Measurements from ENCODE around the gene CAMK2D.

The CAMK2D gene

DNA sequence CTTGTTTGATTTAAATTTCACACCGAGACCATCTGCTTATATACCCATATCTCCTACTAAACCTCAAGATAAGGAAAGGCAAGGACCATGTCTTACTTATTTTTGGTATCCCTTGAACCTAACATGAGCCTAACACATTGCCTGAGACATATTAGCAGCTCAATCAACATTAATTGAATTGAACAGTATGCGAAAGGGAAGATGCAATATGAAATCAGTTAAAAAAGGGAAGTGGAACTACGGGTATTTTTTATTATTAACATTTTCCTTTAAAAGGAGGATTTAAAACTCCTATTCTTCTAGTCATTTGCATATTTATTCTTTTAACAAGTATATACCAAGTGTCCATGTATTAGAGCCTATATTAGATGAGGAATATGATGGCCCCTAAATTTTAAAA lies 197.0 kb downstream of the CAMK2D start:
- DNase-seq (ENCODE audit: low read depth): no peak

DNA sequence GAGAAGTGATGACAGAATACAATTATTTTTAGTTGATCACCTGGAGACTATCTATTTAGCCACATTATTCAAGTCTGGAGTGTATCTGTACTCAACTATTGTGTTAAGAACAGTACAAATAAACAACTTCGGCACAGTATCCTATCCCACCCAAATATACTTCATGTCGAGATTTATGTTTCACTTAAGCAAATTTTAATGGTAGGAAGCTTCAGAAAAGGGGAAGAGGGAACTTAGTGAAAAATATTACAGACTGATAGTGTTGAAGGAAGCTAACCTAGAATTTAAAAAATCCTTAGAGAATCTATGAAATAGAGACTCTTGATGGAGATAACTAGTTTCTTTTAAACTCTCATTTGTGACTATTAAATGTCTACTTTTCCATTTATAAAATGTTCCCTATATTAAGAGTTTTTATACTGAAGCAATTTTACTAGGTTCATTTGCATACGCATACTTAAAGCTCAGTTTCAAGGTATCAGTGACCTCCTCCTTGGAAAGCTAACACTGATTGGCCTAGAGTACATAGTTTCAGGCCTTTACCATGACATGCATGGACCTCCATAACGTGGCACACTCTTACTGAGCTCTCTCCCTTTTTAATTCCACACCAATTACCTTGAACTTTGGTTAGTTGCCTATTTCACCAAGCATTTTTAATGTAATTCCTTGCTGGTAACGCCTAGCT lies 197.7 kb downstream of the CAMK2D start:
- no peak for DNase-seq (ENCODE audit: low read depth)

DNA sequence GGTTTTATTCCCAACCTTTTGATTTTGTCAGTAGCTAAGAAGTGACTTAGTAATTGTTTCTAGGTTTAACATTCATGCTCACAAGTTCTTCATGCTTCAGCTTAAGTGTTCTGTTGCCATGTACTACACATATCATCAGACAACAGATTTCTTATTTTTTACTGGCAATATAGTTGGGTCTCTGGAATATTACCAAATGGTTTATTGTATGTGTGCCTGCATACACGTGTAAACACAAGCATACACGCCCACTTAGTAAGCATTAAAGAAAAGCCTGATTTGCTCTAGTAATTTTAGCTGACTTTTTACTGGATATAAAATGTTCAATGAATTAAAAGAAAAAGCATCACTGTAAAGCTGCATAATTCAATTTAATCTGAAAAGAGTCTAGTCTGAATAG lies 199.8 kb downstream of the CAMK2D start:
- no peak for DNase-seq (ENCODE audit: low read depth)

DNA sequence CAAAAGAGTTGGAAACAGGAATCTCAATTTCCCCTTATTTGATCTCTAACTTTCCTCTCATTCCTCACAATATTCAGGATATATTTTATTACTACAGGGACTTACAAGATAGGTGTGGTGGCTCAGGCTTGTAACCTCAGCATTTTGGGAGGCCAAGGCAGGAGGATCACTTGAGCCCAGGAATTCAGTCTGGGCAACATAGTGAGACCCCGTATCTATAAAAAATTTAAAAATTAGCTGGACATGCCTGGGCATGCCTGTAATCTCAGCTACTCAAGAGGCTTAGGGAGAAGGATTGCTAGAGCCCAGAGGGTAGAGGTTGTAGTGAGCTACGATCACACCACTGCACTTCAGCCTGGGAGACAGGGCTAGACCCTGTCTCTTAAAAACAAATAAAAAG lies 200.4 kb downstream of the CAMK2D start:
- DNase-seq (ENCODE audit: low read depth): no peak

DNA sequence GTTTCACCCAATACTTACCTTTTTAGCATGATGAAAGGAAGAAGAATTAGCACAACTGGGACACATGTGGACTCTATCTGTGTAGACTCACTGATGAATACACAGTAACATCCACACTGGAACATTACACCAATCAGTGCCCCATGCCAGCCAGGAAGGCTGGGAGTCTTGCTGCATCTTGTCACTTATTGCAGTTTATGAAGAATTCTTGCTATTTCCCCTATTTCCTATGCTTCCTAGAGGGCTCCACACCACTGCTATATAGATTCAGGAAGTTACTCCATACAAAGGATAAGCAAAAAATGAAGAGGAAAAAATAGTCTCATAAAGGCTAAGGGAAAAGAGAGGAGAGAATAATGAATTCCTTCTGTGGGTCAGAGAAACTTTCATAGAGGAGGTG lies 201.0 kb downstream of the CAMK2D start:
- no peak for DNase-seq (ENCODE audit: low read depth)

DNA sequence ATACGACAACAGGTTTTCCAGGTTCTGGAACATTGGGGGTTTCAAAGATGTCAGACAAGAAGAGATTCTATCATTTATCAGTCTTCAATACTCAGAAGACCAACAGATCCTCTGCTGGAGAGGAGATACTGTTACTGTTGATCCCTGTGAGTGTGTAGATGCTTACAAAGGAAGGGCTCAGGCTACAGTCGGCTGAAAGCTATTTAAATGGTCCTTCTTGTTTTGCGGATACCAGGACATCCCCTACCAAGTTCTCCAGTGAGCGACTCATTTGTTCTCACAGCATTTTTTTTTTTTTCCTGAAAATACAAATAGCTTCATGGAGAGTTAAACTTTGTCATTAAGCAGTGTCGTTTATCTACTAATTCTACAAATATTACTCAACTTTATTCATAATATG lies 201.6 kb downstream of the CAMK2D start:
- DNase-seq (ENCODE audit: low read depth): no peak

DNA sequence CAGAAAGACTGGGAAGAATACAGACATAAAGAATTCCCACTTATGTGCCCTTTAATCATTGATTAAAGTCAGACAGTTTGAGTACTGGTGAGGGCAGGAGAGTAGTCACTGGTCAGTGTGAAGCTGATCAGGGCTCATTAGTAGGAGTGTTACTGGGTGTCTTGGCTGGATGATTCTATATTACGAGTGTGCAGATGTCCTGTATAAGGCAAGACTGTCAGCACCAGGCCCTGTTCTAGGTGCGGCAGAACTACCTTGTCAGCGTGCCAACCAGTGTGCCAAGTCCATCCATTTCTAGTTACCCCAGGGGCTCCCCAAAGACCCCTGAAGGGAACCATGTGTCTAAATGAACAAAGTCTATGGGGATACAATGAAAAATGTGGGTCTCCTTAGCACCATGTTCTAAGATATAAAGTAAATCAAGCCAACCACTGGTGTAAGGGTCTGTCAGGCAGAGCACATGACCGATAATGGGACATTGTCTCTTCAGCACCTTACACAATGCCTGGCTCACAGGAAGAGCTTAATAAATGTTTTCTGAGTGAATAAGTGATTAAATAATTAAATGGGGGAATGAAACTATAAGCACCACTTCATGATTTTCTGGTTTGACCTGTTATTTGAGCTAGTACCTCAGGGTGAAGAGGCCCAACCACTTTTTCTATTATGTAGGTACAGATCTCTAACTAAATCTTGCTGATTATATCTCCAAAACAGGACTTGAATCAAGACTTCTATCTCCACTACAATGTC lies 205.0 kb downstream of the CAMK2D start:
- DNase-seq (ENCODE audit: low read depth): no peak

DNA sequence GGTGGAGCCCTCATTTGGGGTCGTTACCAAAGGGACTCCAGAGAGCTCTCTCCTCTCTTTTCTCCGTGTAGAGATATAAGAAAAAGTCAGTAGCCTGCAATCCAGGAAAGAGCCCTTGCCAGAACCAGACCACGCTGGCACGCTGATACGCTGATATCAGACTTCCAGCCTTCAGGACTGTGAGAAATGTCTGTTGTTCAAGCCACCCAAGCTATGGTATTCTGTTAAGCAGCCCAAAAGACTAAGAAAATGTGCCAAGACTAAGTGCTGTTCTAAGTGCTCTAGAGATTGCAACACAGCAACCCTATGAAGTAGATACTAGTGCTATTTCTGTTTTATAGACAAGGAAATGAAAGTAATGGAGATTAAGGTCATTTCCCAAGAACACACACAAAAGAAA lies 205.7 kb downstream of the CAMK2D start:
- peak; percentile 22 for DNase-seq (ENCODE audit: low read depth)

DNA sequence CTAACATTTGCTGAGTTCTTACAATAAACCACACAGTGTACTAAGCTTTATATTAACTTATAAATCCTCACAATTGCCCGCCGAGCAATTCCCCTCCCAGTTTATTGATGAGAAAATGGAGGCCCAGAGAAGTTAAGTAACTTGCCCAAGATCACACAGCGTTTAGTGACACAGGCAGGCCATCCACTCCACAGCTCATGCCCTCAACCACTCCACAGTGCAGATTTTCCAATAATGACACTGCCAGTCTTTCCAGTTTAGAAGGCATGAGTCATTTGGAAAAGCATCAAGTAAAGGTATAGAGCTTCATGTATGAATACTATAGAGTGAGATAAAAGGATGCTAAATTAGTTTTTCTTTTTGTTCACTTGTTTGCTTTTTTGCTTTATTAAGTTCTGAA lies 208.5 kb downstream of the CAMK2D start:
- DNase-seq (ENCODE audit: low read depth): no peak

DNA sequence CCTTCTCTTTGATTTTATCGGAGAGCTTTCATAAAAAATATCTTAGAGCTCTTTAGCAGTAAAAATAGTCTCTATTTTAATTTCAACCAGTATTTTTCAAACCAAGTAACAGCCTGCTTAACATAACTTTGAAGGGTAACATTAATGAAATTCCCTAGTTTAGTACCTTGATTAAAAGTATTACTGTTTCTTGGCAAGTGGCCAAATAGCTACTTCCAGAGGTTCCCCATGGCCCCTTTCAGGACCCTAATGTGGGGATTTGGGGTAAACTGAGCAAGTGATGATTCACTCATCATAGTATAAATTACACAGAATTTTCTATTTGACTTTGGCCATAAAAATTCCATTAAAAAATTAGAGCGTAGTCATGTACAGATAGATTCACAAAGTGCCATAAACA lies 211.0 kb downstream of the CAMK2D start:
- no peak for DNase-seq (ENCODE audit: low read depth)

DNA sequence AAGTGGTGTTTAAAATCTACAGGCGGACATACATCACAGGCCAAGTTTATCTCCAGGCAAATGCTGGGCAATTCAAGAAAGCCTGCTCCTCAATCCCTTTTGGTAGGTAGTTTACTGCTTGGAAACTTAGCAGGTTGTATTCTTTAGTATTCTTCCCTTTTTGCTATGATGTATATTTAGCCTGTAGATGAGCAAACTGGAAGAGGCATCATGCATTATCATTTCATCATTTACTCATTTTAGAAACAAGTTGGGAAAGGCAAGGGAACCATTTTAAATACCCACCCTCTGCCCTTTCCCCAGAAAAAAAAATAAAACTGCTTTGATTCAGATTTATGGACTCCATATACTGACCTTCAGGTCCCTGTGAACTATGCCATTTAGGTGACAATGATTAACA lies 213.2 kb downstream of the CAMK2D start:
- no peak for DNase-seq (ENCODE audit: low read depth)

DNA sequence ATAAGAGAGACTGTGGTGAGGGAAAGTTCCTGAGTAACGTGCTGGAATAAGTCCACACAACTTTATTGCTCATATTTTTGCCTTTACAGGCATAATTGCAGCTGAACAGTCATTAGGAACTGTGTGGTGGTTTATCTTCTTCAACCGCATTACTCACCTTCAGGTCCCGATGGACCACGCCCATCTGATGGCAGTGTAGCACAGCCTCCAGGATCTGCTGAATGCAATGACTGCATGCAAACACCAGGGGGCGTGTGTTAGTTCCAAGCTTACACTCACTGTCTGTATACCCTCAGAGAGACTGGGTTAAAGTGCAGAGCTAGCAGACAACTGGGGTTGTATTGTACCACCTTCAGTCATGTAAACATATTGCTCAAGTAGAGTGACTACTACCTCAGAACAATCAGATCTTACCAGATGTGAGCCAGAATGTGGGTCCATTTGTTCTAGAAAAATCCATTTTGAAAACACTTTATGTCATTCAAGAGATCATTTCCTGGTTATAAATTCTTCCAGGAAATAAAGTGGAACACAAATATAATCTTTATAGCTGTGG lies 214.0 kb downstream of the CAMK2D start:
- peak; percentile 97 for DNase-seq (ENCODE audit: low read depth)

DNA sequence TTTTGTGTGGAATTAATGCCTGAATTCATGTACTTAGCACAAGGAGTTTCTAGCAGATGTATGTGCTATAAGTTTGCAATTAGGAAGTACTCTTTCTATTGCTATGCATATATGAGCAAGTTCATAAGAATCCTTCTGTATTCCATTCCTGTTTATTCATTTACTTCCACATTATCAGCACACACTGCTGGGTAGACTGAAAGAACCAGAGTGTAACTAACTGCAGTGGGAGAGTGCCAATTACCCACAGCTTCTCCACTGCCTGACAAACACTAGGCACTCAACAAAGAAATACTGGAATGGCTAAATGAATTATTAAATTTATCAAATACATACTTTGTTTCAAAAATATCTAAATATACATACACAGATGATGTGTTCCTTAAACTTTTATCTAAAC lies 219.6 kb downstream of the CAMK2D start:
- no peak for DNase-seq (ENCODE audit: low read depth)

DNA sequence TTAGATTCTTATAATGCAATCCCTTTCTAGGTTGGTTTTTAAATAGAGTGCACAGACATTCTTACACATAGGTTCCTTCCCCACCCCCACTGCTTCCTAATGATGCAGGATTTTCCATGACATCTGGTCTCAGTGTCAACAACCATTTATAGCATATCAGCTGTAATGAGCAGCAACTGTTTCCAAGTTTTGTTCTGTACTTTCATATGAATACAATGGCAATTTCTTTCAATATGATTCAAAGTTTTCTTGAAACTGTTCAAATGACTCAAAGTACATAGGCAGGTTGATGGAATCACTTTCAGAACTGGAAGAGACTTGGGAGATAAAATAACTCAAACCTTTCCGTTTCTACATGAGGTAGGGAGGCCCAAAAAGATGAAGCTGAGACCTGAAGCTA lies 220.7 kb downstream of the CAMK2D start:
- DNase-seq (ENCODE audit: low read depth): no peak

DNA sequence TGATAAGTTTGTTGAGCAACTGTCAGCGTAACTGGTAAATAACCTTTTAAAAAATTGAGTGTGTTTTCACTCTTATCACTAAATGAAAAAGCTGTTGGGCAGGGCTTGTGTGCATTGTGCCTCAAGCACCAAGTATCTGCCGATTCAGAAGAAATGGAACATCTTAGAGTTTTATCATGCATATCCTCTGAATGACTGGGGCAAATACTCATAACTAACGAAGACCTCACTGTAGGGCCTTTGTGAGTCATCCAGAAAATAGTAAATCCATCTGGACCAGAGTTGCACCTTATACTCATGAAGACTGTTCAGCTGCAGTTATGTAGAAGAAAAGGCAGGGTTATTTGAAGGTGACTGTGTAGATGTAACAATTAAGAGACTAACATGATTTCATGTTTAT lies 222.1 kb downstream of the CAMK2D start:
- peak; percentile 75 for DNase-seq (ENCODE audit: low read depth)

DNA sequence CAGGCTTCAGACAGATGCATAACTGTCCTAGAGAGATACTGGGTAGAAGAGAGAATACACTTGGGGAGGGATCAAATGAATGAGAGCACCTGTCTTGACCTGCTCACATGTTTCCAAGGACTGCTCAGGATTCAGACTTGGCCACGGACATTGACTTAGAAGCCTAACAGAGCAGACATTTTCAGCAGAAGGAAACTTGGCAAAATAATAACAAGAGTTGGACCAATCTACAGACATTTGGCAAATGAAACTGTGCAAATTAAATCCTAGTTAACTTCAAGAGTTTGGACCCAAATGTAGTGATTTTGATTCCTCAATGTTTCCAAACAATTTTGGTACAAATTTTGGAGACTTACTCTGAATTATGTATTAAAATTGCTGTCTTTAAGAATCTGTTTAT lies 223.9 kb downstream of the CAMK2D start:
- DNase-seq (ENCODE audit: low read depth): no peak

DNA sequence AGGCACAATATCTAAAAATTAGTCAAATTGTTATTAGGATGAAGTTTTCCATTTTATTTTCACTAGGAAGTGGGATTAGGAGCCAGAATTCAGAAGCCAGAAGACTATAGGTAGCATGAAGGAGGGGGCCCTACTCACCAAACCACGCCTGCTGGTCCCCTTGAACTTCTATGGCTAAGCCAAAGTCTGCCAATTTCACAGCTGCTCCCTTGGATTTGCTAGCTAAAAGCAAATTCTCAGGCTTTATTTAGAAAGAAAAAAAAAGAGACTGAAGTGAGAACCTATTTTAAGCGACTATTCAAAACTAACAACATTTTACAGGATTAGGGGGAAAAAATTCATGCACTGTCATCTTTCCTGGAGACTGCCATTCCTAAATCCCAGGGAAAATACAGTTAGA lies 224.3 kb downstream of the CAMK2D start:
- DNase-seq (ENCODE audit: low read depth): no peak

DNA sequence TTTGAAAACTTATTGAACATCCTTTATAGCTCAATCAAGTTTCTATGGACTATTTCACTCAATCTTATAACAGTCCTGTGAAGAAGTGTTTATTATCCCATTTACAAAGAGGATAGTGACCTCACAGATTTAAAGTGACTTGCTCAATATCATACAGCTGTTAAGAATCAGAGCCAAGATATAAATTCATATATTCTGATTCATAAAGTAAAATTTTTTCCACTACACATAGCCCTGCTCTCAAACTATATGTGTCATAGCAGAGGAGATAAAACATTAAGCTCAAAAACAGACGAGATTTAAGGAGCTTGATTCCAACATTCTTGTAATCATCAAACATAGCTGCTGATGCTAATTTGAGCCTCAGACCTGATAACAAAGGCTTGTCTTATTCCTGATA lies 226.8 kb downstream of the CAMK2D start:
- DNase-seq (ENCODE audit: low read depth): peak; percentile 59

DNA sequence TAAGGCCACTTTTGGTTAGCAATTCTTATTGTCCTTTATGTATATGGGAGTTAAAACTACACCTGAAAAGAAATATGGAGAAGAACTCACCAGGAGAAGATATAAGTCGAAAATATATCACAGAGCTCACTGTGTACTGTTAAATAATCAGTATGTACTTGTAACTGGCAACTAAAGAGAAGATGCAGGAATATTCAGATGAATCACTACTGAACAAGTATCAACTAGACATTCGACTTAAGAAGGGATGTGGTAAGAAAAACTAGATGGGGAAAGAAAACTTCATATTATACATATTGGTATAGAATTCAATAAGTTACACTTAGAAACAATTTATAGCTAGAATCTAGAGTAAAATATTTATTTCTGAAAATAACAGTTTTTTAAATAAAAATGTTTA lies 230.0 kb downstream of the CAMK2D start:
- DNase-seq (ENCODE audit: low read depth): no peak

DNA sequence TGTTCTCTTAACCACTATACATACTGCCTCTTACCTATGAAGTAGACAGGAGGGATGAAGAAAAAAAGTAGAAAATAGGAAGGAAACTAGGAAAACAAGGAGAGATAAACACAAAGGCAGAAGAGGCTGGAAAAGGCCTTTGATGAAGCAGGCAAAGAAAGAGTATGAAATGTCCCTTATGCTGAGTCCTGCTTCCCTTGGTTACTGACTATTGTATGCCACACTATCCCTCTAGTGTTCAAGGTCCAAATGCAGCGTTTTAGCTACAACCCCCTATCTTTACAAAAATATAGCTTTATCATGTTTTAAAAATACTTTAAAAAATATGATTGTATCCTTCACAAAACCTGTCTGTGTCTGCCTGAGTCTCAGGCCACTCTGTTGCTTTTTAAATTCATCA lies 233.1 kb downstream of the CAMK2D start:
- DNase-seq (ENCODE audit: low read depth): no peak

DNA sequence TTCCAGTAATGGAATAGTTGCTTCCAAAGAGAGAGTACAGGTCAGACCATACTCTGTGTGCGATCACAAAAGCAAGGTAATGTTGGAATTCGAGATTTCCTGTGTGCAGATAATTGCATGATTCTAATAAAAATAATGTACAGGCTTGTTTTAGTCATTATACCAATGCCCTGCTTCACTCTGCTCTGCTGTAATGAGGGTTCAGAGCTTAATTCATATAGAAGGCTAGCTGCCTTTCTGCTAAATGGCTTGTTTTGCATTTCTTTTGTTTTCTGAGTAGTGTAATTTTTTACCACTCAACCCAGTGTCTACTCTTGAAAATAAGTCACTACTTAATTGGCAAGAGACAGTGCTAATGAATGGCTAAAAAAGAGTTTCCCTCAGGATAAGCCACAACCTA lies 236.0 kb downstream of the CAMK2D start:
- DNase-seq (ENCODE audit: low read depth): no peak

DNA sequence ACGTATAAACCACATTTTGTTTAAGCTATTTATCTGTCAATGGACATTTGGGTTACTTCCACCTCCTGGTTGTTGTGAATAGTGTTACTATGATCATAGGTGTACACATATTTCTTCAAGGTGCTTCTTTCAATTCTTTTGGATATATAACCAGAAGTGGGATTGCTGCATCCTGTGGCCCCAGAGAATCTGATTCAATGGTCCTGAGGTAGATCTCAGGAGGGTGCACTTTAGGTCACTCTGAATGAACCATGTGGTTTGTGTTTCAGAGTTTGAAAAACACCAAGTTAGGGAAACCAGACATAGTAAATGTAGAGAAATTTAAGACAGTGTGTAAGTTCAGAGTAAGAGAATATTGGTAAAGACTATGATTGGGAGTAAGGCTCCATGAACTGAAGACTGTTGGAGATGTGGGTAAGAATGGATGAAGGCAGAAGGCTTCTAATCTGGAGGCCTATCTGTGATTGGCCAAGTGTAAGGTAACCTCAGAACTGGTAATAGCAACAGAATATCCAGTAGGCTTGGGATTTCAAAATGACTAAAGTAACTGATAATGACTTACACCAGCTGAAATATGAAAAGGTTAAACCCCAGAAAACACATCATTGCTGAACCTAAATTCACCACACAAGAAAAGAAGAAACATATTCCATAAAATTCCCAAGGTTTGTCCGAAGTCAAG lies 236.9 kb downstream of the CAMK2D start:
- DNase-seq (ENCODE audit: low read depth): no peak

DNA sequence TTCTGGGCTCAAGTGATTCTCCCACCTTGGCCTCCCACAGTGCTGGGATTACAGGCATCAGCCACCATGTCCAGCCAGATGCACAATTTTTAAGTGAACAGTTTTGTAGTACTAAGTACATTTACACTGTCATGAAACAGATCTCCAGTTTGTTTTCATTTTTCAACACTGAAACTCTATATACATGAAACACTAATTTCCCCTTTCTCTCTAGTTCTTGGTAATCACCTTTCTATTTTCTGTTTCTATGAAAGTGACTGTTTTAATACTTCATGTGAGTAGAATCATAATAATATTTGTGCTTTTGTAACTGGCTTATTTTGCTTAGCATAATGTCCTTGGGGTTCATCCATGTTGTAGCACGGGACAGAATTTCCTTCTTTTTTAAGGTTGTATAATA lies 237.4 kb downstream of the CAMK2D start:
- no peak for DNase-seq (ENCODE audit: low read depth)
